ENCODE results near the gene MORN2.

The MORN2 gene

DNA sequence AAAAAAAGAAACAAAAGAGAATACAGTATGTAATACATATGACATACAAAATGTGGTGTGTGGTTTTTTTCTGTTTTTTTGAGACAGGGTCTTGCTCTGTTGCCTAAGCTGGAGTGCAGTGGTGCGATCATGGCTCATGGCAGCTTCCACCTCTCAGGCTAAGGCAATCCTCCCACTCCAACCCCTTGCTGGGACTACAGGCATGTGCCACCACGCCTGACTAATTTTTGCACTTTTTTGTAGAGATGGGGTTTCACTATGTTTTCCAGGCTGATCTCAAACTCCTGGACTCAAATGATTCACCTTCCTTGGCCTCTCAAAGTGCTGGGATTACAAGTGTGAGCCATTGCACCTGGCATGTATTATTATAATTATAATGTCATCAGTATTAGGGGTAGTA, 39.0 kb upstream of the MORN2 start:
- H3K27me3 ChIP-seq (replicated peaks; ENCODE audit: insufficient read depth, low read length): no peaks in the 10 kb centered on the region
- H3K4me1 ChIP-seq (ENCODE audit: low read length): no peaks in the 10 kb centered on the region
- no peak overlapping the region for H3K9ac ChIP-seq (ENCODE audit: low read length)
- H3K9me2 ChIP-seq (replicated peaks; ENCODE audit: insufficient read depth, low read length): no peaks in the 10 kb centered on the region
- H4K20me1 ChIP-seq (ENCODE audit: insufficient read depth, low read length): no peaks in the 10 kb centered on the region
- no peaks in the 10 kb centered on the region for H3K79me2 ChIP-seq (ENCODE audit: low read length)
- no peaks in the 10 kb centered on the region for H3K9me3 ChIP-seq (replicated peaks; ENCODE audit: insufficient read depth, low read length)
- no peak for DNase-seq
- H3K36me3 ChIP-seq (replicated peaks; ENCODE audit: insufficient read depth, low read length): no peaks in the 10 kb centered on the region
- no peak overlapping the region for H3K4me2 ChIP-seq (ENCODE audit: low read depth, low read length)
- no peaks in the 10 kb centered on the region for H3F3A ChIP-seq (ENCODE audit: insufficient read depth, low read length)
- H3K27ac ChIP-seq (ENCODE audit: low read length): no peak overlapping the region
- no peak overlapping the region for H2AFZ ChIP-seq (ENCODE audit: low read length)
- H3K4me3 ChIP-seq (ENCODE audit: low read length): no peak overlapping the region
- TF ChIP-seq, protein P1, sequence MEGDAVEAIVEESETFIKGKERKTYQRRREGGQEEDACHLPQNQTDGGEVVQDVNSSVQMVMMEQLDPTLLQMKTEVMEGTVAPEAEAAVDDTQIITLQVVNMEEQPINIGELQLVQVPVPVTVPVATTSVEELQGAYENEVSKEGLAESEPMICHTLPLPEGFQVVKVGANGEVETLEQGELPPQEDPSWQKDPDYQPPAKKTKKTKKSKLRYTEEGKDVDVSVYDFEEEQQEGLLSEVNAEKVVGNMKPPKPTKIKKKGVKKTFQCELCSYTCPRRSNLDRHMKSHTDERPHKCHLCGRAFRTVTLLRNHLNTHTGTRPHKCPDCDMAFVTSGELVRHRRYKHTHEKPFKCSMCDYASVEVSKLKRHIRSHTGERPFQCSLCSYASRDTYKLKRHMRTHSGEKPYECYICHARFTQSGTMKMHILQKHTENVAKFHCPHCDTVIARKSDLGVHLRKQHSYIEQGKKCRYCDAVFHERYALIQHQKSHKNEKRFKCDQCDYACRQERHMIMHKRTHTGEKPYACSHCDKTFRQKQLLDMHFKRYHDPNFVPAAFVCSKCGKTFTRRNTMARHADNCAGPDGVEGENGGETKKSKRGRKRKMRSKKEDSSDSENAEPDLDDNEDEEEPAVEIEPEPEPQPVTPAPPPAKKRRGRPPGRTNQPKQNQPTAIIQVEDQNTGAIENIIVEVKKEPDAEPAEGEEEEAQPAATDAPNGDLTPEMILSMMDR (IDR thresholded peaks at IDR 0.05; ENCODE audit: low read length): no peak
- TF ChIP-seq EZH2phosphoT487 (IDR thresholded peaks at IDR 0.05; ENCODE audit: low read length) (no peak), EZH2 (optimal IDR thresholded peaks at IDR 0.05; ENCODE audit: low read depth, low read length) (no peak)

DNA sequence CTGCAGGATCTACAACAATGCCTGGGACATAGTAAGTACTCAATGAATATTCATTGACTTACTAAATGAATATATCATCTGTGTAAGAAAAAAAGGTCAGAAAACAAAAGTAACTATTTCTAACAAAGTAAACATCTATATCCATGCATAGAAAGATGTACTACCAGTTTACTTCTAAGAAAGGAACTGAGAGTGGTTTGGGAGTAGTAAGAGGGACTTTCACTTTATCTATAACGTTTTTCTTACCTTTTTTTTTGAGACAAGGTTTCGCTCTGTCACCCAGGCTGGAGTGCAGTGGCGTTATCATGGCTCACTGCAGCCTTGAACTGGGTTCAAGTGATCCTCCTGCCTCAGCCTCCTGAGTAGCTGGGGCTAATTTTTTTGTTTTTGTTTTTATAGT, 25.7 kb upstream of the MORN2 start:
- H3K4me1 ChIP-seq (ENCODE audit: low read length): no peaks in the 10 kb centered on the region
- H3K27ac ChIP-seq (ENCODE audit: low read length): no peak overlapping the region
- H3F3A ChIP-seq (ENCODE audit: insufficient read depth, low read length): peaks cover 3% of the 10 kb centered on the region; the same call in 1 of the 2 replicates
- H2AFZ ChIP-seq (ENCODE audit: low read length): no peak overlapping the region
- H3K27me3 ChIP-seq (replicated peaks; ENCODE audit: insufficient read depth, low read length): no peaks in the 10 kb centered on the region
- H3K36me3 ChIP-seq (replicated peaks; ENCODE audit: insufficient read depth, low read length): no peaks in the 10 kb centered on the region
- no peak overlapping the region for H3K4me2 ChIP-seq (ENCODE audit: low read depth, low read length)
- peak; percentile 21 for DNase-seq
- no peak overlapping the region for H3K4me3 ChIP-seq (ENCODE audit: low read length)
- no peaks in the 10 kb centered on the region for H4K20me1 ChIP-seq (ENCODE audit: insufficient read depth, low read length)
- no peak overlapping the region for H3K9ac ChIP-seq (ENCODE audit: low read length)
- TF ChIP-seq EZH2 (optimal IDR thresholded peaks at IDR 0.05; ENCODE audit: low read depth, low read length) (no peak), EZH2phosphoT487 (IDR thresholded peaks at IDR 0.05; ENCODE audit: low read length) (no peak)
- TF ChIP-seq, protein P1 (IDR thresholded peaks at IDR 0.05; ENCODE audit: low read length): no peak
- no peaks in the 10 kb centered on the region for H3K79me2 ChIP-seq (ENCODE audit: low read length)
- H3K9me2 ChIP-seq (replicated peaks; ENCODE audit: insufficient read depth, low read length): no peaks in the 10 kb centered on the region
- no peaks in the 10 kb centered on the region for H3K9me3 ChIP-seq (replicated peaks; ENCODE audit: insufficient read depth, low read length)

DNA sequence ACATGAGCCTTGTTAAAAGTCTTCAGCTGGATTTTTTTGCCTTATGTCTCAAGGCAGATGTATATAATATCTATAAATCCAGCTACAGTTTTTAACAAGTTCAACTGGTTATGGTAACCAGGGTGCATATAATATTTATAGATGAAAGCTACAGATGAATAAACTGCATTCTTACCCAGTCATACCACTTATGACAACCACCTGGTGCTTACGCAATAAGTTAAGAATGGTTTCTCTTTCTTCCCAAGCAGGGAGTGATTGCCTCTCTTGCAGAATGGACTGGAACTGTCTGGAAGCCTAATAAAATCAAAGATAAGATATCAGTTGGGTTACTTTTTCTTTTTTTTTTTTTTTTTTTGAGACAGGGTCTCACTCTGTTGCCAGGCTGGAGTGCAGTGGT, 19.6 kb upstream of the MORN2 start:
- TF ChIP-seq EZH2phosphoT487 (IDR thresholded peaks at IDR 0.05; ENCODE audit: low read length) (no peak), EZH2 (optimal IDR thresholded peaks at IDR 0.05; ENCODE audit: low read depth, low read length) (no peak)
- TF ChIP-seq, protein P1 (IDR thresholded peaks at IDR 0.05; ENCODE audit: low read length): no peak
- H3K4me3 ChIP-seq (ENCODE audit: low read length): no peak overlapping the region
- H4K20me1 ChIP-seq (ENCODE audit: insufficient read depth, low read length): no peaks in the 10 kb centered on the region
- no peaks in the 10 kb centered on the region for H3K9me2 ChIP-seq (replicated peaks; ENCODE audit: insufficient read depth, low read length)
- no peaks in the 10 kb centered on the region for H3K9me3 ChIP-seq (replicated peaks; ENCODE audit: insufficient read depth, low read length)
- H3K4me2 ChIP-seq (ENCODE audit: low read depth, low read length): no peak overlapping the region
- no peaks in the 10 kb centered on the region for H3K27me3 ChIP-seq (replicated peaks; ENCODE audit: insufficient read depth, low read length)
- no peak overlapping the region for H2AFZ ChIP-seq (ENCODE audit: low read length)
- H3K9ac ChIP-seq (ENCODE audit: low read length): no peak overlapping the region
- no peaks in the 10 kb centered on the region for H3K79me2 ChIP-seq (ENCODE audit: low read length)
- no peak overlapping the region for H3K27ac ChIP-seq (ENCODE audit: low read length)
- H3K36me3 ChIP-seq (replicated peaks; ENCODE audit: insufficient read depth, low read length): no peaks in the 10 kb centered on the region
- DNase-seq: no peak
- H3K4me1 ChIP-seq (ENCODE audit: low read length): no peaks in the 10 kb centered on the region
- no peaks in the 10 kb centered on the region for H3F3A ChIP-seq (ENCODE audit: insufficient read depth, low read length)
